ENCODE results near the gene ZDHHC18.
A peak's percentile ranks its signal among the peaks of the same experiment; 100 is the strongest.
"Not testable (repeated sequence)": the region's sequence is repeated elsewhere in the genome, so short reads cannot be mapped to it uniquely, and the experiment has no call there.

The ZDHHC18 gene

DNA sequence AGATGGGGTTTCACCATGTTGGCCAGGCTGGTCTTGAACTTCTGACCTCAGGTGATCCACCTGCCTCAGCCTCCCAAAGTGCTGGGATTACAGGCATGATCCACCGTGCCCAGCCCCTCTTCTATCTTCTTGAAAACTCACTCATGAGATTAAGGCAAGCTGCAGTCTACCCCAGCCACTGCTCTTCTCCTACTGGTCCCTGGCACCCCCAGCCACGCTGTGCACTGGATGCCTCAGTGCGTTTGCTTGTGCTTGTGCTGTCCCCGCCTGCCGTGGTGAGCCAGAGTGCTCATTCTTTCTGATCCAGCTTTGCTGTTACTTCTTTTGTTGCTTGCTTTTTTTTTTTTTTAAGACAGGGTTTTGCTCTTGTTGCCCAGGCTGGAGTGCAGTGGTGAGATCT is 11.2 kb downstream of the ZDHHC18 start:
- DNase-seq, result not testable (repeated sequence)

- DNase-seq, result peak; percentile 61
These were observed 12.2 kb downstream of the ZDHHC18 start for GRCh38 chr1:26838474-26839338.

GRCh38 chr1:26839339-26839722 is 12.8 kb downstream of the ZDHHC18 start:
- DNase-seq, result no peak

GRCh38 chr1:26839779-26840178 is 13.3 kb downstream of the ZDHHC18 start:
- DNase-seq, result no peak

DNA sequence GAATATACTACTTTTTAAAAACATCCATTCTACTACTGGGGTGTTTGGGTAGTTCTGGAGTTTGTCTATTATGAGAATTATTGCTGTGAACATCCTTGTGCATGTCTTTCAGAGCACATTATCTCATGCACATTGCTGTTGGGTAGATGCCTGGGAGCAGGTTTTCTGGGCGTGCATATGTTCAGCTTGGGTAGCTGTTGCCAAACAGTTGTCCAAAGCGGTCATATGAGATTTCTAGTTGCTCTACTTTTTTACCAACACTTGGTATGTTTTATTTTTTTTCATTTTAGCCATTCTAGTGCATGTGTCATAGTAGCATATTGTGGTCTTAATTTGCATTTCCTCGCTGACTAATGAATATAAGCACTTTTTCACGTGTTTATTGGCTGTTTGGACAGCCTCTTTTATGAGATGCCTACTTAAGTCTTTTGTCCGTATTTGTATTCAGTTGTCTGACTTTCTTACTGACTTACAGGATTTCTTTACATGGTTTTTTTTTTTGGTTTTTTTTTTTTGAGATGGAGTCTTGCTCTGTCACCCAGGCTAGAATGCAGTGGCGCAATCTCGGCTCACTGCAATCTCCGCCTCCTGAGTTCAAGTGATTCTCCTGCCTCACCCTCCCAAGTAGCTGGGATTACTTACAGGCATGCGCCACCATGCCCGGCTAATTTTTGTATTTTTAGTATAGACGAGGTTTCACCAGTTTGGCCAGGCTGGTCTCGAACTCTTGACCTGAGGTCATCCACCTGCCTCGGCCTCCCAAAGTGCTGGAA is 18.1 kb downstream of the ZDHHC18 start:
- no peak for DNase-seq

DNA sequence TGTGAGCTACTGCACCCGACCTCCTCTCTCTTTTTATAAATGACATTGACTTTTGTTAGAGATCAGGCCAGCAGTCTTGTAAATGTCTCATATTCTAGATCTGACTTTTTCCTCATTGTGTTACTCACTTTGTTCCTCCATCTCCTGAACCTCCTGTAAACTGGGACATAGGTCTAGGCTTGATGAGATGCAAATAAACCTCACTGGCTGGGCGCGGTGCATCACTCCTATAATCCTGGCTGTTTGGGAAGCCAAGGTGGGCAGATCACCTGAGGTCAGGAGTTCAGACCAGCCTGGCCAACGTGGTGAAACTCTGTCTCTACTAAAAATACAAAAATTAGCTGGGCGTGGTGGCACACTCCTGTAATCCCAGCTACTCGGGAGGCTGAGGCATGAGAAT is 21.3 kb downstream of the ZDHHC18 start:
- DNase-seq, result not testable (repeated sequence)

- DNase-seq, result no peak
These were observed 22.0 kb downstream of the ZDHHC18 start for GRCh38 chr1:26848499-26848898.

DNA sequence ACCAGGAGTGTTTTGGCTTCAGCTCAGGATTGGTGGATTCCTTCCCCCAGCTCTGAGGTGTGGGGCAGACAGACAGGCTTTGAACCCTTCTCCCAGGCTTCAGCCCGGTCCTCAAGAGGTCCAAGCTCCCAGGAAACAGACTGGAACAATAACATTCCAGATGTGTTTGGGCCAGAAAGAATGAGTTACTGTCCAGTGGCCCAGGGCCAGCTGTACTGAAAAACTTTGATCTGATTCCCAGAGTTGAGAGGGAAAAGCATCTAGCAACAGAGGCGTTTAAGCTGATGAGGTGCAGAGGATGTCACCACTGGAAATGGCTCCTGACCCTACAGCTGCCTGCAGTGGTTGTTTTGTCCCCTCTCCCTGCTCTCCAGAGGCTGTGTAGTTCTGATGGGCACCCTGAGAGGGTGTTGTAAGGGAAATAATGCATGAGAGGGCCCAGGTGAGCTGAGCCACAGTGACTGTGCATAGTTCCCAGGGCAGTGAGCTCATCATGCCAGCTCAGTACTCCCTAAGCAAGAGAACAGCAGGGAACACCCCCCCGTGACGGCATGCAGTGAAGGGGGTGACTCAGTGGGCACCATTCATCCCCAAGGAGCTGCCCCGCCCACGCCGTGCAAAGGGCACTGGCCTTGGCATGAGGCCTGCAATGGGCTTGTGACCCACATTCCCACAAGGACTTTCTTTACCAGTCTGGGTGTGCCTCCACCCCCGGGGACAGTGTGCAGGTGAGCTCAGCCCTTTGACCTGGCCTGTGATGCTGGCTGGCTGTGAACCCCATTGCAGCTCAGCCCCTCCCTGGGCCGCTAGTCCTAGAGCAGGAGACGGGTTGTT is 22.7 kb downstream of the ZDHHC18 start:
- DNase-seq, result no peak

DNA sequence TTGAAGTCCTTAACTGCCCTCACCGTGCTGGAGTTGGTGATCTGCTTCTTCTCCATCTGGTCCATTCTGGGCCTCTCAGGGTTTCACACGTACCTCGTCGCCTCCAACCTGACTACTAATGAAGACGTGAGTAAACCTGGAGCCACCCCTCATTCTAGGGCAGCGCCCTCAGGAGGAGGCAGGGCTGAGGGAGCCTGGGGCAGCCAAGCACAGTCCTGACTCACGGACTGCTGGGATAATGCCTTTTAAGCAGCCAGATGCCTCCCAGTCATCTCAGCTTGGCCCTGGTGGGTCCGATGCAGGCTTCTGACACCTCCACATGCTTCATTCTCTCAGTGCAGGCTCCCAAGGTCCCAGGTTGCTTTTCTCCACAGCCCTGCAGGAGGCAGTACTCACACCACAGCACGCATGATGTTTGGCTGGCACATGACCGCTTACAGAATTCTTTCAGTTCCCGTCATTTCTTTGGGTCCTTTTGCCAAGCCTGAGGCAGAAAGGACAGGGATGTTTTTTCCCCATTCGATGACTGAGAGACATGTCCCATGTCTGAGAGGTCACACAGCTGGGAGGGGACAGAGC is 24.7 kb downstream of the ZDHHC18 start:
- DNase-seq, result no peak

DNA sequence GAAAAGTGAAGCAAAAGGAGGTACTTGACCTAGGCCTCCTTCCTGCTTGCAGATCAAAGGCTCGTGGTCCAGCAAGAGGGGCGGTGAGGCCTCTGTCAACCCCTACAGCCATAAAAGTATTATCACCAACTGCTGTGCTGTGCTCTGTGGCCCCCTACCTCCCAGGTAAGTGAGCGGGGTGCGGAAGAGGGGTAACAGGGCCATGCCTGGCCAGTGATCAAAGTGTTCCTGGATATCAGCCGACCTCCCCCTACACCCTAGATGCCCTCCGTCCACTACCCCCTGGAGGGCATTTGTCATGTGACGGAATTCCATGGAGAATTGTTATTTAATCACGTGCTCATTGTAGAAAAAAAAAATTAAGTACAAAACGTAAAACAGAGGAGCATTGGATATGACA is 26.2 kb downstream of the ZDHHC18 start:
- no peak for DNase-seq

- DNase-seq, result peak; percentile 77
These were observed 26.7 kb downstream of the ZDHHC18 start for GRCh38 chr1:26853156-26853555.

DNA sequence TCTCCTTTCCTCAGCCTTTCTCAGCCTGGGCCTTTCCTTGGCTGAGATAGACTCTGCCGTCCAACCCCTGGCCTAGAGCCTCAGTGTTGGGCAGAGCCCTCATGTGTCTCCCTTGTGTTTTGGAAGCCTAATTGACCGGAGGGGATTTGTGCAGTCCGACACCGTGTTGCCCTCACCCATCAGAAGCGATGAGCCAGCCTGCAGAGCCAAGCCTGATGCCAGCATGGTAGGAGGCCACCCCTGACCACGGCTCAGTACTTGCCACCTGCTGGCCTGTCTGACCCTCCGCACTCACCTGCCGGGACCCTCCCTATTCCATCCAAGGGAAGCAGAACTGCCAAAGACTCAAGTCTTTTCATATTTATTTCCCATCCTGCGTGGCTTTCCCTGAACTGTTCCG is 27.1 kb downstream of the ZDHHC18 start:
- DNase-seq, result no peak

GRCh38 chr1:26854906-26855305 is 28.4 kb downstream of the ZDHHC18 start:
- DNase-seq, result no peak

DNA sequence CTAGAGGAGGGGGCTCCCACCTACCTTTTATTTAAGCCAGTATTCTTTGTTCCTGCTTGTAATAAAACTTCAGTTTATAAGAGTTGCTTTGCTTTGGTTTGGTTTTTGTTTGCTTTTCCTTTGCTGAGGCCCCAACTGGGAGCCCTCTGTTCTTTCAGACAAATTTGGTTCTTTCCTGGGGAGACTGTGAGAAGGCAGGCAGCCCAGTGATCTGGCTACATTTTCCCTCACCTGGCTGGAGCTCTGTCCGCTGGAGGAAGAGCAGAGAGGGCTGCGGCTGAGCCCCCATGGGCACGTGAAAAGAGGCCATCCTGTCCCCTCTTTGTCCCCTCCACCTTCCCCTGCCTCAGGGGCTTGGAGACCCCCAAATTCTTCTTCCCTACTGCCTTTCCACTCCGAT is 29.1 kb downstream of the ZDHHC18 start:
- DNase-seq, result no peak

DNA sequence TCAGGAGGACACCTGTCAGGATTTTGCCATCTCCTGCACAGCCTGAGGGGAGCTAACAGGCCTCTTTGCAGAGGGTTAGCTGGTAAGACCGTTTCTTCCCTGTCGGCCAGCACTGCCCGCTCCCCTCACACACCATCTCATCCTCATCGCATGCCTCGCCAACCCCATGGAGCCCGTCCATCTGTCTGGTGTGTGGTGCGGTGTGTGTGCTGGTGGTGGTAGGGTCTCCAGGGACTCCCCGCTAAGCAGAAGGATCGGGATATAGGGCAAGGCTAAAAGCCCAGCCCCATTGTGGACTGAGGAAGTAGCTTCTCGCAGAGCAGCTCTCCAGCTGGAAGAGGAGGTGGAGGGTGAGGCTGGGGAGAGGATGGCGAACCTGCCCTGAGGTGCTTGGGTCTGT is 29.7 kb downstream of the ZDHHC18 start:
- DNase-seq, result no peak

GRCh38 chr1:26856604-26857469 is 30.3 kb downstream of the ZDHHC18 start:
- no peak for DNase-seq

GRCh38 chr1:26857473-26858060 is 31.1 kb downstream of the ZDHHC18 start:
- DNase-seq, result no peak

- DNase-seq, result no peak
These were observed 31.7 kb downstream of the ZDHHC18 start for GRCh38 chr1:26858160-26858559.

DNA sequence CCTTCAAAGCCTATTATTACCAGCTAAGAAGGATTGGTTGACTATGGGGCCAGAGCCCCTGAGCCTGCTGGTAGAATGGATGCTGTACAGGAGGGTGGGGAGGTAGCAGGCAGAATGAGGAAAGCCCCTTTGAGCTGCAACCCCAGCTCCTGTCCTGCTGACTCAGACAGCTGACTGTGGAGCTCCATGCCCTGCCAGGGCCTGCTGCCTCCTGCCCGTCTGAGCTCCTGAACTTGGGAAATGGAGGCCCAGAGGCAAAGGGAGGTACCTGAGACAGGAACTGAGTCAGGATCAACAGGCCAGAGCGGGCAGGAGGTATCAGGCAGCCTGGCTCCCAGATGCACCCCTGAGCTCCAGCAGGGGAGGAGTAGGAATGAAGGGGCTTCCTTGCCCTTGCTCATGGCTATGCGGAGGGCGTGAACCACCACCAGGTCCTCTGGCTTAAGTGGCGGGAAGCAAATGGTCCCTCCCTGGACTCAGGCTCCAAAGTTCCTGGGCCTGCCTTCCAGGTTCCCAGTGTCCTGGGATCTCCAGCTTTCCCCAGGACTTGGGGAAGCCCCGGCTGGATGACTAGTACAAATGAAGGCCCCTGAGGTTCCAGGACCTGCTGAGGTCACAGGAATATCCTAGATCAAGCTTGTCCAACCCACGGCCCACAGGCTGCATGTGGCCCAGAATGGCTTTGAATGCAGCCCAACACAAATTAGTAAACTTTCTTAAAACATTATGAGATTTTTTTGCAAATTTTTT is 32.6 kb downstream of the ZDHHC18 start:
- DNase-seq, result no peak

DNA sequence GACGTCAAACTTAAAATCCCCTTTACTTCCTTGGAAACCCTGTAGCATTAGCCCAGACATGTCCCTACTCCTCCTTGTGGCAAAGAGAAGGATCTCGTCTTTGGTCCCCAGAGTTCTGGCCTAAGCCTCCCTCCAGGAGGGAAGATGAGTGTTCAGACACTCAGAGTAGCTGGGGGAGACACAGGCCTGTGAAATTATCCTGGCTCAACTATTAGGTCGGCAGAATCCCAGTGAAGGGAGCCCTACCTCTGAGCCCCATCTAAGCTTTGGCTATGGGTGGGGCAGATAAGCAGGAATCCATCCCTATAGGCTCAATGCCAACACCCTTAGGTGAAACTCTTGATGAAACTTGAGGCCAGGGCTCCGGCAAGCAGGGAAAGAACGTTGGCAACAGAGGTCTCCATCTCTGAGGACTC is 34.8 kb downstream of the ZDHHC18 start:
- DNase-seq, result no peak

- no peak for DNase-seq
These were observed 35.4 kb downstream of the ZDHHC18 start for GRCh38 chr1:26861889-26862378.

All from CD4-positive, alpha-beta T cell treated with Interferon gamma for 1 hour (primary cell).